ENCODE data around the gene MED25.

DNA sequence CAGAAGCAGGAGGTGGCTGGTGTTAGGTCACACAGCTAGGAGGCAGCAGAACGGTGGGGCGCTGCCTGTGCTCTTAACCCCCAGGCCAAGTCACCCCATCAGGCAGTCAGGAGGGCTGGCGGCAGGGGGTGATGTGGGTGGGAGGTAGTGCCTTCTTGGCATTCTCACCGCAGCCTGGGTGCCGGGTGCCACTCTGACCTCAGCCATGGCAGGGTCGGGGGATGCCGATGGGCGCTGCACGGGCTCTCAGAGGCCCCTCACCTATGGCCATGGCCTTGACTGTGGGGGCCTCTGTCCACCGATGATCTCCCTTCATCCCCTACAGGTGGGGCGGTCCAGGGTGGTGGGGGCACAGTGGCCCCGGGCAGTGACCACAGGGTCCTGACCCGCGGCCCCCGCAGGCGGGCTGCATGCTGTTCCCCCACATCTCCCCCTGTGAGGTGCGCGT, 38.5 kb downstream of the MED25 start:
- TF ChIP-seq EZH2 (IDR thresholded peaks at IDR 0.05; ENCODE audit: low read length, unreplicated experiment) (no peak), CTCF (conservative IDR thresholded peaks at IDR 0.05; ENCODE audit: low read depth, low read length) (no peak), EZH2phosphoT487 (IDR thresholded peaks at IDR 0.05; ENCODE audit: borderline replicate concordance, low read length) (no peak)
